ENCODE data around the gene DDX60.
"Not testable (repeated sequence)": the region's sequence is repeated elsewhere in the genome, so short reads cannot be mapped to it uniquely, and the experiment has no call there.

Gene DDX60

GRCh38 chr4:168291242-168291641 is 27.3 kb downstream of the DDX60 start:
- DNase-seq (ENCODE audit: low read depth) = no peak

GRCh38 chr4:168285850-168286249 is 32.7 kb downstream of the DDX60 start:
- DNase-seq (ENCODE audit: low read depth) = not testable (repeated sequence)

DNA sequence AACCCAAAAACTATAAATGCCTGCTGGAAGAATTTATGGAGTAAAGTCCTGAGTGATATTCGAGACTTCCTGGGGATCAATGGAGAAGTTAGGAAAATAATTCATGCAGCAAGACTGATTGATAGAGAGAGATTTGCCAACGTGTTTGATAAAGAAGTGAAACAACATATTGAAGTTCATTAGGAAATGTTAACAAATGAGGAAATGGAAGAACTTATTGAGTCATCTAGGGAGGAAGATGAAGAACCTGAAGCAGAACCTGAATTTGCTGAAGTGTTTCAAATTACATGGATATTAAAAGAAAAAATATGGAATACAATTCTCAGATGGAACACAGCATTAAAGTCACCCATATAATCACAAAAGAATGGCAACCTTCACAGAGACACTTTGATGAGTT is 39.0 kb downstream of the DDX60 start:
- no peak for DNase-seq (ENCODE audit: low read depth)

DNA sequence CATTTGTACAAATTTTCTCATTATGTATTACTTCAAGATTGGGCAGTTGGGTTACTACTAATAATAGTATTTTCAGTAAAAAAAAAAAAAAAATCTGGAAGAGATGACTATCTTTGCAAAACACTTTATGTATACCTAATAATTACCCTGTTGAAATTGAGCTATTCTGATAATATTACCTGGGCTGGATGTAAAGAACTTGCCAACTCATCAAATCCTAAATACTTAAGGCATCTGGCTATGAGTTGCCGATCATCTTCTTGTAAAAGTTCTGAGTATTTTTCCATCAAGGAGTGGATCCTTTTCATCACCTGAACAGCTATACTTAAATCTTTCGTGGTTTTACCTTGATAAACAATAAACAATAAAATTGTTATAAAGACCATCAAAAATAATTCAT is 42.7 kb downstream of the DDX60 start:
- DNase-seq (ENCODE audit: low read depth) = no peak

GRCh38 chr4:168274871-168275270 is 43.7 kb downstream of the DDX60 start:
- DNase-seq (ENCODE audit: low read depth) = no peak

DNA sequence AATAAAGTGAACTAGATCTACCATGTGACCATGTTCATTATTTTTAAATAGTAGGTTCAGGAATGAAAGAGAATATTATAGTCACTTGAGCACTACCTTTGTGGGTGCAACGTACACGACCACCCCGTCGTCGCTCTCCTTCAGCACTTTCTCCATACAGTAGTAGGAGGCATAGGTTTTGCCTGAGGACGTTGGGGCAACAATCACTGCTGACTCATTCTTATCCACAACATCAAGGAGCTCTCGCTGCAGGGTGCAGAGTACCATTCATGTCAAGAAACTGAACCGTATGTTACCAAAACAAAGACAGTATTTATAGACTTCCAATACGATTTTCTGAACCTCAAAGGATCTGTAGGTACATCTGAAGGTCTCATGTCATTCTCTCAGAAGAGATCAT is 44.7 kb downstream of the DDX60 start:
- DNase-seq (ENCODE audit: low read depth) = no peak

DNA sequence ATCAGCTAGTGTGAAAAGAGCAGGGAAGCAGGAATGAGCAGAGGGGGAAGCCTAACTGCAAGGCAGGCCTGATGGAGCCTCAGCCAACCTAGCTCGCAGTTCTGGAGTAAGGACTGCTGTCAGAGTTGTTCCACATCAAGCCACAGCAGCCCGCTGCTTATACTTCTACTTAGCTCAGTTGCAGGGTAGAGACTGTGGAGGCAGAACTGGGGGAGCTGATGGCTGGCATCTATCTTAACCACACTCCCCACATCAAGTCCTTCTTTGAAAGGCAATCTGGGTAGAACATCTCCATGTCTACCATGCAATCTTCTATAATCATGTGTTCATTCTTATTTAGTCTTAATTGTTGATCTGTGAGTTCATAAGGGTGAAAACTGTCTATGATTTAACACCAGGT is 46.1 kb downstream of the DDX60 start:
- DNase-seq (ENCODE audit: low read depth) = no peak

DNA sequence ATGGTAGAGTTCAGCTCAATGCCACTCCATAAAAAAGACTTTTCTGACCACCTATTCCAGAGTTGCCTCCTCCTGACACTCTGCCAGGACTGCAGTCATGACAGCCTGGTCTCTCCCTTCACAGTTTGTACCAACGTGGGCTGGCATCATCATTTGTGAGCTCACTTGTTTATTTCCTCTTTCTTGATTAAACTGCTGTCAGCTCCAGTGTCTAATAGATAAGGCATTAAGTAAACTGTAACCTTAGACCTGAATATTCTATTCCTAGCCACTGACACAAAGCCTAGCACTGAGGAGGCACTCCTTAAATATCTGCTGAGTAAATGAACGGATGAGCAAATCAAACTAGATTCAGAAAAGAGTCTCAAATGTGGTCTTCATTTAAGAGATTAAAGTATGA is 48.7 kb downstream of the DDX60 start:
- DNase-seq (ENCODE audit: low read depth) = no peak

- DNase-seq (ENCODE audit: low read depth) = no peak
Measured at GRCh38 chr4:168265327-168265726, 53.2 kb downstream of the DDX60 start.

DNA sequence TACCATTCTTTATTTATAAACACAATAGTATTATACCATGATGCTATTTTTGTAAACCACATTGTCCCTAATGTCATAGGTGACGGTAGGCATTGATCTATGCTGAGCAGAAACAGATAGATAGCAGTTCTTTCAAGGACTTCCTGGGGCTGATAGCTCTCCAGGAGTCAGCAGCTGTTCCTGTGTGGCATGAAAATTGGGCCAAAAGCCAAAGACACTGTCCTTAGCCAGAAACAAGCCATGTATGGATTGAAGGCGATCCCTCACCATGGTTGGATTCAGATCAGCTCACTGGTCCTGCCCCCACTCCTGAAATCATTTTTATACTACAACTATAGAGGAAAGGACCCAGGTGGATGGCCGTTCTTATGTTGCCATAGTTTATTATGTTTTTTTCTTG is 53.6 kb downstream of the DDX60 start:
- DNase-seq (ENCODE audit: low read depth) = no peak

DNA sequence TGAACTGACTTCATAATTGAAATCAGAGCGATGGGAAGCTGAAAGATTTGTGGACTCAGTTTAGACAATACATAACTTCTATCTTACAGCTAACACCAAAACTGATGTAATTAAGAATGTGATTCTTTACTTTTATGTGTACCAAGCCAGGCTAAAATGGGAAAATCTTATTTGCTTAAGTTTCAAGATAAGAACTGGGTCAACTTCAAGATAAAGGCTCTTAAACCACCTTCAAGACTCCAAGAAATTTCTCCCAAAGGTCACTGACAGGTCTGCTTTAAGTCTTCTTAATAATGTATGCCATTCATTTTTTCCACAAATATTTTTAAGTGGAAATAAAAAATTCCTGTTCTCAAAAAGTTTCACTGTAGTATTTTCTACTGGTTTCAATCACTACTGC is 55.5 kb downstream of the DDX60 start:
- DNase-seq (ENCODE audit: low read depth) = no peak

GRCh38 chr4:168259096-168259495 is 59.5 kb downstream of the DDX60 start:
- DNase-seq (ENCODE audit: low read depth) = no peak

GRCh38 chr4:168257768-168258167 is 60.8 kb downstream of the DDX60 start:
- no peak for DNase-seq (ENCODE audit: low read depth)

- DNase-seq (ENCODE audit: low read depth) = no peak
Measured at GRCh38 chr4:168248176-168248710, 70.3 kb downstream of the DDX60 start.

- no peak for DNase-seq (ENCODE audit: low read depth)
Measured at GRCh38 chr4:168247603-168248002, 70.9 kb downstream of the DDX60 start.

DNA sequence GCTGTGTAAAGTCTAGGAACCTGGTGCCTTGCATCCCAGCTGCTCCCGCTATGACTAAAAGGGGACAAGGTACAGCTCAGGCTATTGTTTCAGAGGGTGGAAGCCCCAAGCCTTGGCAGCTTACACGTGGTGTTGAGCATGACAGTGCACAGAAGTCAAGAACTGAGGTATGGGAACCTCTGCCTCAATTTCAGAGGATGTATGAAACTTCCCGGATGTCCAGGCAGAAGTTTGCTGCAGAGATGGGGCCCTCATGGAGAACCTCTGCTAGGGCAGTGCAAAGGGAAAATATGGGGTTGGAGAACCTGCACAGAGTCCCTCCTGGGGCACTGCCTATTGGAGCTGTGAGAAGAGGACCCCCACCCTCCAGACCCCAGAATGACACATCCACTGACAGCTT is 76.6 kb downstream of the DDX60 start:
- DNase-seq (ENCODE audit: low read depth) = no peak

GRCh38 chr4:168240821-168241220 is 77.7 kb downstream of the DDX60 start:
- no peak for DNase-seq (ENCODE audit: low read depth)

GRCh38 chr4:168221301-168221700 is 97.3 kb downstream of the DDX60 start:
- no peak for DNase-seq (ENCODE audit: low read depth)

- no peak for DNase-seq (ENCODE audit: low read depth)
Measured at GRCh38 chr4:168220893-168221292, 97.7 kb downstream of the DDX60 start.

- DNase-seq (ENCODE audit: low read depth) = no peak
Measured at GRCh38 chr4:168218645-168219044, 99.9 kb downstream of the DDX60 start.

DNA sequence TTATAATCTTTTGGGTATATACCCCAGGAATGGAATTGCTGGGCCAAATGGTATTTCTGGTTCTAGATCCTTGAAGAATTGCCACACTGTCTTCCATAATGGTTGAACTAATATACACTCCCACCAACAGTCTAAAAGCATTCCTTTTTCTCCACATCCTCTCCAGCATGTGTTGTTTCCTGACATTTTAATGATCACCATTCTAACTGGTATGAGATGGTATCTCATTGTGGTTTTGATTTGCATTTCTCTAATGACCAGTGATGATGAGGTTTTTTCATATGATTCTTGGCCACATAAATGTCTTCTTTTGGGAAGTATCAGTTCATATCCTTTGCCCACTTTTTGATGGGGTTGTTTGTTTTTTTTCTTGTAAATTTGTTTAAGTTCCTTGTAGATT is 105.0 kb downstream of the DDX60 start:
- not testable (repeated sequence) for DNase-seq (ENCODE audit: low read depth)

- DNase-seq (ENCODE audit: low read depth) = no peak
Measured at GRCh38 chr4:168212656-168213055, 105.9 kb downstream of the DDX60 start.

DNA sequence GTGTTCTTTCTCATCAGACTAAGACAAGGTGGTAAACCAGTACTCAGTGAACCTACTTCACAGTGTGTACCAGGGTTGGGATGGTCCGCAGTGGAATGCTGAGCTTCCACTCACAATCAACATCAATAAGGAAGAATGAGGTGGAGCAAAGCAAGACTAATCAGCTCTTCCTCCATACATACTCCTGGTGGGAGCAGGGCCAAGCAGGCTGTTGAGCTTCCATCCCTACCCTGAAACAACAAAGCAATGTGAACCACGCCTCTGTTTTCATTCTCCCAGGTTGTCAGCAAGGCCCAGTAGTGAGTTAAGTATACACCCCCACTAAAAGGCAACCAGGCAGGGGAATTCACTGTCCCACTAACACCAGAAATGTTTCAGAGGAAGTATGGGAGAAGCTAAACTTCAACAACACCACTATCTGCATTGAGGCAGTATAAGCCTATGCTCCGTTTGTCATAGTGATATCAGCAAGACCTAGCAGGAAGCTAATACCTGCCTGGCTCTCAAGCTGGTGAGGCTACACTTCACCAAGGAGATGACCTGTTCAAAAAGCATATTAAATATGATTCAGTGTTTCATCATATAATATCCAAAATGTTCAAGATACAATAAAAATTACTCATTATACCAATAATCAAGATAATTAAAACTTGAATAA is 109.5 kb downstream of the DDX60 start:
- DNase-seq (ENCODE audit: low read depth) = no peak

- no peak for DNase-seq (ENCODE audit: low read depth)
Measured at GRCh38 chr4:168203233-168203911, 115.2 kb downstream of the DDX60 start.

Data from T follicular helper cell (primary cell).